ENCODE measurements around the gene MEOX2. TPM values are rescaled to one million over a fixed set of nuclear protein-coding genes. Genes with fewer than 3 reads are reported as not detected.

The MEOX2 gene
- total and polyA plus RNA-seq, 2 of the 8 experiments (the other 6 are each of a cell fraction or from before 2014, with no cell fraction given), result 0.05 to 0.19 TPM

DNA sequence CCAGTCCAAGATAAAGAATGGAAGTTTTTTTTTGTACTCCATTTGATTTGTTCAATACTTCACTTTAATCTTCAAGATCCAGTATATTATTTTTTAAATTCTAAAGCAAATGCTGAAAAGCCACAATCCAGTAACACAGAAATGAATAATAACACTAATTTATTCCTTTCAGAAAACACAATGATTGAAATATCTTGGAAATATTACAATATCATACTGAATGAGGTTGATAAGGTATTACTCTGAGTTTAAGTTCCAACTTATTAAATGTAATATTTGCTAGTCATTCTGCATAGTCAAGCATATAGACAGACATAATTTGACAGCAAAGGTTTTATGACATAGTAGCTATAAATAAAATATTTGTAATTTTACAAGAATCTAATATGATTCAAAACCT is 4.4 kb downstream of the MEOX2 start:
- Histone ChIP-seq H3K36me3 (ENCODE audit: control insufficient read depth in 2 of 4, insufficient read depth in 4 of 4, low read length in 3 of 4) (no peaks in the 10 kb centered on the region), H2BK12ac (ENCODE audit: low read depth, low read length) (no peak overlapping the region), H3K4me1 (replicated peaks in 1 of 4; ENCODE audit: control insufficient read depth in 3 of 4, insufficient read depth in 4 of 4, low read length in 3 of 4) (peaks cover 0 to 10% (median 6%) of the 10 kb centered on the region in 4 experiments; a peak in 6 of 7 replicates), H2AFZ (ENCODE audit: low read length) (no peak overlapping the region), H4K91ac (replicated peaks; ENCODE audit: insufficient read length, low read length) (no peak overlapping the region), H3K9ac (replicated peaks in 1 of 4; ENCODE audit: extremely low read depth in 1 of 4, low read depth in 3 of 4, low read length in 3 of 4) (no peak overlapping the region), H3K9me3 (ENCODE audit: insufficient read depth in 2 of 2, low read depth in 1 of 2, low read length in 1 of 2) (no peaks in the 10 kb centered on the region), H4K20me1 (replicated peaks in 1 of 2; ENCODE audit: control insufficient read depth in 1 of 2, insufficient read depth in 2 of 2, low read length in 2 of 2) (peaks cover 0 to 1% of the 10 kb centered on the region in 2 experiments), H3K23ac (ENCODE audit: insufficient read length) (no peak overlapping the region), H4K8ac (ENCODE audit: extremely low read depth, insufficient read depth, low read length) (no peak overlapping the region), H2BK15ac (ENCODE audit: low read length) (no peak overlapping the region), H4K5ac (ENCODE audit: insufficient read length, low read depth, low read length) (no peak overlapping the region), H3K27ac (ENCODE audit: low read depth, low read length) (no peak overlapping the region), H2AK5ac (ENCODE audit: low read depth, low read length) (no peak overlapping the region), H3K27me3 (replicated peaks in 1 of 4; ENCODE audit: control insufficient read depth in 3 of 4, extremely low read depth in 1 of 4, insufficient read depth in 3 of 4, low read length in 3 of 4) (peaks cover 11 to 30% (median 26%) of the 10 kb centered on the region in 4 experiments), H2BK120ac (replicated peaks; ENCODE audit: low read depth, low read length) (no peak overlapping the region), H3K4me3 (ENCODE audit: extremely low read depth in 1 of 4, insufficient read depth in 2 of 4, low read depth in 3 of 4, low read length in 4 of 4) (no peak overlapping the region), H3K79me2 (ENCODE audit: control insufficient read depth in 1 of 2, insufficient read depth in 2 of 2, low read length in 2 of 2) (no peaks in the 10 kb centered on the region), H3K56ac (replicated peaks; ENCODE audit: insufficient read length, low read depth, low read length) (no peak overlapping the region), H3K18ac (ENCODE audit: extremely low read depth, low read length) (no peak overlapping the region), H3K23me2 (ENCODE audit: low read depth, low read length) (peaks cover 15% of the 10 kb centered on the region; the same call in 1 of the 2 replicates), H2BK20ac (ENCODE audit: low read length) (no peak overlapping the region), H3K79me1 (ENCODE audit: low read depth, low read length) (no peaks in the 10 kb centered on the region), H3K4me2 (ENCODE audit: insufficient read depth in 1 of 2, low read depth in 2 of 2, low read length in 2 of 2) (no peak overlapping the region), H3K4ac (replicated peaks; ENCODE audit: insufficient read length, low read depth, low read length) (no peak overlapping the region), H3K14ac (ENCODE audit: insufficient read length) (no peak overlapping the region), H2BK5ac (ENCODE audit: low read depth, low read length) (no peak overlapping the region)
- CTCF ChIA-PET (ENCODE audit: partially characterized antibody), result interaction anchor here (1.8 kb wide), 1 partner anchor 39 kb away, joined by 5 read pairs; no protein-coding TSS in a partner anchor
- no peak for DNase-seq (ENCODE audit: low read depth in 1 of 2, low spot score in 2 of 2)
- POLR2A ChIA-PET (ENCODE audit: partially characterized antibody), result no interaction called here
- no peak for FAIRE-seq
- no peak for TF ChIP-seq ASH2L (IDR thresholded peaks at IDR 0.05; ENCODE audit: low read length)
- TF ChIP-seq POLR2AphosphoS5 (IDR thresholded peaks at IDR 0.05; ENCODE audit: low read depth, low read length), result no peak
- no peak for TF ChIP-seq JUND (IDR thresholded peaks at IDR 0.05; ENCODE audit: low read length)
- TF ChIP-seq SP1 (IDR thresholded peaks at IDR 0.05; ENCODE audit: low read depth, low read length), result no peak
- no peak for TF ChIP-seq TAF1 (IDR thresholded peaks at IDR 0.05; ENCODE audit: low read depth, low read length)
- TF ChIP-seq FOSL1 (IDR thresholded peaks at IDR 0.05; ENCODE audit: insufficient read depth, low read depth, low read length), result no peak
- no peak for TF ChIP-seq RNF2 (IDR thresholded peaks at IDR 0.05; ENCODE audit: borderline replicate concordance, low read depth, low read length, missing control alignments, poor library complexity, severe bottlenecking)
- TF ChIP-seq TCF12 (IDR thresholded peaks at IDR 0.05; ENCODE audit: low read depth, low read length), result no peak
- TF ChIP-seq POU5F1 (IDR thresholded peaks at IDR 0.05; ENCODE audit: low read depth, low read length), result no peak
- no peak for TF ChIP-seq PHF8 (conservative IDR thresholded peaks at IDR 0.05; ENCODE audit: low read depth, low read length)
- TF ChIP-seq ATF2 (IDR thresholded peaks at IDR 0.05; ENCODE audit: low read length), result no peak
- no peak for TF ChIP-seq BACH1 (IDR thresholded peaks at IDR 0.05; ENCODE audit: low read length)
- no peak for TF ChIP-seq CEBPB (IDR thresholded peaks at IDR 0.05; ENCODE audit: low read depth, low read length)
- TF ChIP-seq POLR2A (IDR thresholded peaks at IDR 0.05; ENCODE audit: control extremely low read depth in 1 of 2, low read depth in 2 of 2, low read length in 2 of 2), result no peak
- no peak for TF ChIP-seq TEAD4 (IDR thresholded peaks at IDR 0.05; ENCODE audit: low read depth, low read length)
- no peak for TF ChIP-seq EGR1 (IDR thresholded peaks at IDR 0.05; ENCODE audit: borderline replicate concordance, low read depth, low read length)

Data from H1 (cell line).